Activated CD8-positive, alpha-beta T cell treated with anti-CD3 and anti-CD28 coated beads for 36 hours (primary cell): ENCODE results near the gene SLIT3. TPM values are rescaled to one million over a fixed set of nuclear protein-coding genes. Genes with fewer than 3 reads are reported as not detected.

Source experiments
- ATAC-seq: fragments of 200-7000 bp; cut with Tn5 transposase; one replicate; pipeline ENCODE4 v1.10.0; 2021; ENCODE audit warnings: mild to moderate bottlenecking, moderate library complexity
- CTCF ChIA-PET: fragments of 350-600 bp; sonication (Branson Sonifier 250); formaldehyde crosslinking; loops from one replicate; lab custom pipeline; 2021; ENCODE audit warnings: antibody characterized with exemption; lab: Charles Lee
- POLR2A ChIA-PET: fragments of 350-600 bp; sonication (Branson Sonifier 250); formaldehyde crosslinking; loops from one replicate; lab custom pipeline; 2021; ENCODE audit warnings: antibody characterized with exemption; lab: Charles Lee
- DNase-seq: peaks from one replicate; pipeline ENCODE4 v3.0.0-alpha.2; 2020
- H3K27ac Mint-ChIP-seq: one replicate; pipeline ENCODE4 v1.8.0; 2021; ENCODE audit warnings: mild to moderate bottlenecking, mixed read lengths
- H3K27me3 Mint-ChIP-seq: one replicate; pipeline ENCODE4 v1.8.0; 2021; ENCODE audit warnings: mixed read lengths
- H3K36me3 Mint-ChIP-seq: one replicate; pipeline ENCODE4 v1.8.0; 2021; ENCODE audit warnings: low read depth, mixed read lengths
- H3K4me1 Mint-ChIP-seq: one replicate; pipeline ENCODE4 v1.8.0; 2021; ENCODE audit warnings: low read depth, mixed read lengths
- H3K4me3 Mint-ChIP-seq: one replicate; pipeline ENCODE4 v1.8.0; 2021; ENCODE audit warnings: mild to moderate bottlenecking, moderate library complexity, mixed read lengths
- H3K9me3 Mint-ChIP-seq: one replicate; pipeline ENCODE4 v1.8.0; 2021; ENCODE audit warnings: mixed read lengths
- CTCF ChIP-seq: fragments of 200-600 bp; IDR thresholded peaks from one replicate; pipeline ENCODE4 v1.8.0; 2022; ENCODE audit warnings: antibody characterized with exemption, mild to moderate bottlenecking
- intact Hi-C: fragments of 100-400 bp; cut with micrococcal nuclease; formaldehyde crosslinking; loops from one replicate; pipeline ENCODE4 v1.10.0; 2022
- total RNA-seq, 2 experiments: library from RNA; stranded (reverse); gene quantifications; one replicate each; pipeline ENCODE4 v1.2.3, GENCODE V29; 2021

The SLIT3 gene
- total RNA-seq, 2 experiments from 2014 or later, result 0.69 to 0.74 TPM

GRCh38 chr5:169018925-169019324 is 282.0 kb downstream of the SLIT3 start:
- POLR2A ChIA-PET, result no interaction called here
- Mint-ChIP-seq H3K27ac (no peak overlapping the region), H3K4me1 (no peaks in the 10 kb centered on the region), H3K27me3 (peaks cover 2% of the 10 kb centered on the region), H3K9me3 (no peaks in the 10 kb centered on the region), H3K4me3 (no peak overlapping the region), H3K36me3 (no peaks in the 10 kb centered on the region)
- CTCF ChIA-PET, result no interaction called here
- TF ChIP-seq CTCF, result no peak
- intact Hi-C loops, result no loop called here
- no peak for DNase-seq
- no peak for ATAC-seq

GRCh38 chr5:169015991-169016390 is 284.9 kb downstream of the SLIT3 start:
- H3K4me1 Mint-ChIP-seq, result no peaks in the 10 kb centered on the region
- DNase-seq (no peak), ATAC-seq (no peak)
- no peaks in the 10 kb centered on the region for H3K36me3 Mint-ChIP-seq
- H3K4me3 Mint-ChIP-seq, result no peak overlapping the region
- H3K9me3 Mint-ChIP-seq, result no peaks in the 10 kb centered on the region
- CTCF ChIA-PET, result no interaction called here
- no peak overlapping the region for H3K27ac Mint-ChIP-seq
- POLR2A ChIA-PET, result no interaction called here
- no peak for TF ChIP-seq CTCF
- H3K27me3 Mint-ChIP-seq, result peaks cover 5% of the 10 kb centered on the region
- intact Hi-C loops, result no loop called here

GRCh38 chr5:169013846-169014245 is 287.1 kb downstream of the SLIT3 start:
- POLR2A ChIA-PET, result no interaction called here
- intact Hi-C loops, result no loop called here
- ATAC-seq (no peak), DNase-seq (no peak)
- Mint-ChIP-seq H3K27ac (no peak overlapping the region), H3K36me3 (no peaks in the 10 kb centered on the region), H3K4me3 (no peak overlapping the region), H3K9me3 (no peaks in the 10 kb centered on the region), H3K27me3 (peaks cover 5% of the 10 kb centered on the region), H3K4me1 (no peaks in the 10 kb centered on the region)
- TF ChIP-seq CTCF, result no peak
- CTCF ChIA-PET, result no interaction called here

GRCh38 chr5:169013208-169013728 is 287.7 kb downstream of the SLIT3 start:
- ChIA-PET CTCF (interaction anchor here (1.5 kb wide), 1 partner anchor 26 kb away, joined by 4 read pairs; no protein-coding TSS in a partner anchor), POLR2A (no interaction called here)
- H3K4me1 Mint-ChIP-seq, result no peaks in the 10 kb centered on the region
- no peak for DNase-seq
- H3K36me3 Mint-ChIP-seq, result no peaks in the 10 kb centered on the region
- intact Hi-C loops, result no loop called here
- no peaks in the 10 kb centered on the region for H3K9me3 Mint-ChIP-seq
- no peak overlapping the region for H3K27ac Mint-ChIP-seq
- ATAC-seq, result no peak
- no peak overlapping the region for H3K4me3 Mint-ChIP-seq
- H3K27me3 Mint-ChIP-seq, result peaks cover 5% of the 10 kb centered on the region
- TF ChIP-seq CTCF, result no peak

- ChIA-PET CTCF (interaction anchor here (1.5 kb wide), 1 partner anchor 25 kb away, joined by 4 read pairs; no protein-coding TSS in a partner anchor), POLR2A (no interaction called here)
- intact Hi-C loops, result no loop called here
- no peaks in the 10 kb centered on the region for H3K36me3 Mint-ChIP-seq
- no peaks in the 10 kb centered on the region for H3K4me1 Mint-ChIP-seq
- TF ChIP-seq CTCF, result no peak
- no peaks in the 10 kb centered on the region for H3K9me3 Mint-ChIP-seq
- H3K4me3 Mint-ChIP-seq, result no peak overlapping the region
- no peak for ATAC-seq
- no peak for DNase-seq
- peaks cover 7% of the 10 kb centered on the region for H3K27me3 Mint-ChIP-seq
- no peak overlapping the region for H3K27ac Mint-ChIP-seq
Observed at GRCh38 chr5:169012450-169012849, 288.5 kb downstream of the SLIT3 start.
